ENCODE data around the gene DGKB.

DNA sequence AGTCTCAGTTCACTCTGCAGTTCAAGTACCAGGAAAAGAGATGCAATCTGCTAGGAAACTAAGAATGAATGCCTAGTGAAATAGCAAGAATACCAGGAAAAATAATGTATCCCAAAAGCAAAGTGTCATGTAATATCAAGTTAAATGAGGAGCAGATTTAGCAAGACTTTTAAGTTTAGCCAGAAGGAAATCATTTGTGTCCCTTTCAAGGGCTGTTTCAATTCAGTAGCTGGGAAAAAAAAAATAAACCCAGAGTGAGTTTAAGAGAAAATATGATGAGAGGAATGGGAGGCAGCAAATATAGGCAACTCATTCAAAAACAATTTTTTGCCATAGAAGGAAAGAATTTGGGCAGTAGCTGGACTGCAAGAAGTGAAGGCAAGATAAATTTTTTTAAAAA, 135.8 kb downstream of the DGKB start:
- no peak for TF ChIP-seq POLR2A (IDR thresholded peaks at IDR 0.05)
- TF ChIP-seq, protein P1, sequence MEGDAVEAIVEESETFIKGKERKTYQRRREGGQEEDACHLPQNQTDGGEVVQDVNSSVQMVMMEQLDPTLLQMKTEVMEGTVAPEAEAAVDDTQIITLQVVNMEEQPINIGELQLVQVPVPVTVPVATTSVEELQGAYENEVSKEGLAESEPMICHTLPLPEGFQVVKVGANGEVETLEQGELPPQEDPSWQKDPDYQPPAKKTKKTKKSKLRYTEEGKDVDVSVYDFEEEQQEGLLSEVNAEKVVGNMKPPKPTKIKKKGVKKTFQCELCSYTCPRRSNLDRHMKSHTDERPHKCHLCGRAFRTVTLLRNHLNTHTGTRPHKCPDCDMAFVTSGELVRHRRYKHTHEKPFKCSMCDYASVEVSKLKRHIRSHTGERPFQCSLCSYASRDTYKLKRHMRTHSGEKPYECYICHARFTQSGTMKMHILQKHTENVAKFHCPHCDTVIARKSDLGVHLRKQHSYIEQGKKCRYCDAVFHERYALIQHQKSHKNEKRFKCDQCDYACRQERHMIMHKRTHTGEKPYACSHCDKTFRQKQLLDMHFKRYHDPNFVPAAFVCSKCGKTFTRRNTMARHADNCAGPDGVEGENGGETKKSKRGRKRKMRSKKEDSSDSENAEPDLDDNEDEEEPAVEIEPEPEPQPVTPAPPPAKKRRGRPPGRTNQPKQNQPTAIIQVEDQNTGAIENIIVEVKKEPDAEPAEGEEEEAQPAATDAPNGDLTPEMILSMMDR (IDR thresholded peaks at IDR 0.05): no peak
